Hepatocyte (in vitro differentiated cells): ENCODE data around the gene MEGF11. TPM values are rescaled to one million over a fixed set of nuclear protein-coding genes. Genes with fewer than 3 reads are reported as not detected.

Source experiments
- DNase-seq: peaks from one replicate; pipeline ENCODE4 v3.0.0-alpha.2; 2016; ENCODE audit warnings: low spot score
- H2AFZ ChIP-seq: fragments of 200-600 bp; sonication (generic); 2 replicates; pipeline ENCODE4 v1.6.0; 2016; ENCODE audit warnings: antibody characterized with exemption, mild to moderate bottlenecking
- H3K27ac ChIP-seq: fragments of 200-600 bp; sonication (generic); 2 replicates; pipeline ENCODE4 v1.5.1; 2016; ENCODE audit warnings: mild to moderate bottlenecking
- H3K27me3 ChIP-seq: fragments of 200-600 bp; sonication (generic); 2 replicates; pipeline ENCODE4 v1.6.1; 2016
- H3K36me3 ChIP-seq: fragments of 200-600 bp; sonication (generic); replicated peaks from 2 replicates; pipeline ENCODE4 v1.5.1; 2016; ENCODE audit warnings: low read depth; ENCODE audit not compliant: insufficient read depth
- H3K4me1 ChIP-seq: fragments of 200-600 bp; sonication (generic); 2 replicates; pipeline ENCODE4 v1.5.1; 2016; ENCODE audit warnings: mild to moderate bottlenecking, moderate library complexity; ENCODE audit not compliant: insufficient read depth
- H3K4me2 ChIP-seq: fragments of 200-600 bp; sonication (generic); 2 replicates; pipeline ENCODE4 v1.6.0; 2016
- H3K4me3 ChIP-seq: fragments of 200-600 bp; sonication (generic); 2 replicates; pipeline ENCODE4 v1.5.1; 2016; ENCODE audit warnings: mild to moderate bottlenecking
- H3K79me2 ChIP-seq: fragments of 200-600 bp; sonication (generic); 2 replicates; pipeline ENCODE4 v1.6.0; 2017; ENCODE audit warnings: mild to moderate bottlenecking
- H3K9me2 ChIP-seq: fragments of 200-600 bp; sonication (generic); replicated peaks from 2 replicates; pipeline ENCODE4 v1.6.0; 2017; ENCODE audit warnings: mild to moderate bottlenecking; ENCODE audit not compliant: insufficient read depth
- H3K9me3 ChIP-seq: fragments of 200-600 bp; sonication (generic); 2 replicates; pipeline ENCODE4 v1.5.1; 2016; ENCODE audit warnings: low read depth, mild to moderate bottlenecking
- H4K20me1 ChIP-seq: fragments of 200-600 bp; sonication (generic); 2 replicates; pipeline ENCODE4 v1.6.0; 2016; ENCODE audit warnings: mild to moderate bottlenecking; ENCODE audit not compliant: insufficient read depth, poor library complexity, severe bottlenecking
- CTCF ChIP-seq: fragments of 200-600 bp; sonication (generic); IDR thresholded peaks from 2 replicates; pipeline ENCODE4 v1.5.1; 2016; ENCODE audit warnings: antibody characterized with exemption, mild to moderate bottlenecking; ENCODE audit not compliant: poor library complexity
- EZH2 ChIP-seq: fragments of 200-600 bp; sonication (generic); IDR thresholded peaks from 2 replicates; pipeline ENCODE4 v1.6.1; 2016; ENCODE audit warnings: antibody characterized with exemption, mild to moderate bottlenecking, borderline replicate concordance
- EZH2phosphoT487 ChIP-seq: fragments of 200-600 bp; sonication (generic); IDR thresholded peaks from one replicate; pipeline ENCODE4 v1.6.1; 2018; ENCODE audit warnings: antibody characterized with exemption, mild to moderate bottlenecking, low read depth, moderate library complexity; ENCODE audit not compliant: unreplicated experiment, severe bottlenecking
- WGBS: methylation state at CpG from one replicate; pipeline ENCODE4 v1.1.6; 2016; ENCODE audit warnings: low lambda C conversion rate; ENCODE audit errors: missing lambda C conversion rate; 5-methylcytosine and 5-hydroxymethylcytosine counted together
- polyA plus RNA-seq: library from polyadenylated mRNA; unstranded; fragments of >200 nt; fragmentation: Nextera tagmentation; extraction: Ambion mirVana; gene quantifications from 2 replicates; pipeline ENCODE4 v1.2.1, GENCODE V29; 2016
- total RNA-seq: library from RNA; depleted of rRNA; stranded (reverse); fragments of >200 nt; gene quantifications from 2 replicates; pipeline ENCODE4 v1.2.3, GENCODE V29; 2014

MEGF11 gene
- total and polyA plus RNA-seq, 2 experiments from 2014 or later: 0.07 to 0.25 TPM

- H3K4me2 ChIP-seq: no peak overlapping the region
- no peaks in the 10 kb centered on the region for H3K27me3 ChIP-seq
- H3K4me3 ChIP-seq: no peak overlapping the region
- H4K20me1 ChIP-seq: no peaks in the 10 kb centered on the region
- H3K36me3 ChIP-seq: no peaks in the 10 kb centered on the region
- WGBS: 95% methylated on average over 3 of the region's 3 CpGs
- no peaks in the 10 kb centered on the region for H3K79me2 ChIP-seq
- no peak for DNase-seq
- H2AFZ ChIP-seq: no peak overlapping the region
- no peaks in the 10 kb centered on the region for H3K9me2 ChIP-seq
- no peaks in the 10 kb centered on the region for H3K9me3 ChIP-seq
- H3K4me1 ChIP-seq: no peaks in the 10 kb centered on the region
- TF ChIP-seq EZH2phosphoT487 (no peak), CTCF (no peak), EZH2 (no peak)
- no peak overlapping the region for H3K27ac ChIP-seq
Observed at GRCh38 chr15:65937054-65937453, 316.5 kb downstream of the MEGF11 start.

- WGBS: 73% methylated on average over 1 of the region's 1 CpG
Observed at GRCh38 chr15:65936282-65936681, 317.3 kb downstream of the MEGF11 start.

GRCh38 chr15:65935391-65935790 is 318.2 kb downstream of the MEGF11 start:
- H3K4me1 ChIP-seq: no peaks in the 10 kb centered on the region
- 87% methylated on average over 2 of the region's 2 CpGs for WGBS

More at GRCh38 chr15:65936282-65936681, 317.3 kb downstream of the MEGF11 start:
- Histone ChIP-seq H3K4me3 (no peak overlapping the region), H2AFZ (no peak overlapping the region), H3K4me2 (no peak overlapping the region), H3K27me3 (no peaks in the 10 kb centered on the region), H4K20me1 (no peaks in the 10 kb centered on the region), H3K9me2 (no peaks in the 10 kb centered on the region), H3K9me3 (no peaks in the 10 kb centered on the region), H3K36me3 (no peaks in the 10 kb centered on the region), H3K27ac (no peak overlapping the region), H3K4me1 (no peaks in the 10 kb centered on the region), H3K79me2 (no peaks in the 10 kb centered on the region)
- no peak for TF ChIP-seq EZH2phosphoT487
- TF ChIP-seq CTCF: no peak
- DNase-seq: no peak

More at GRCh38 chr15:65935391-65935790, 318.2 kb downstream of the MEGF11 start:
- Histone ChIP-seq H3K4me3 (no peak overlapping the region), H3K9me3 (no peaks in the 10 kb centered on the region), H3K4me2 (no peak overlapping the region), H3K79me2 (no peaks in the 10 kb centered on the region), H3K9me2 (no peaks in the 10 kb centered on the region), H3K36me3 (no peaks in the 10 kb centered on the region), H3K27me3 (no peaks in the 10 kb centered on the region), H2AFZ (no peak overlapping the region), H3K27ac (no peak overlapping the region), H4K20me1 (no peaks in the 10 kb centered on the region)
- TF ChIP-seq EZH2phosphoT487 (no peak), CTCF (no peak), EZH2 (no peak)
- no peak for DNase-seq
